Panc1 (cell line): ENCODE data around the gene HYAL2. TPM values are rescaled to one million over a fixed set of nuclear protein-coding genes. Genes with fewer than 3 reads are reported as not detected.
A peak's percentile ranks its signal among the peaks of the same experiment; 100 is the strongest.

ENCODE experiments used
- ATAC-seq: fragments of 200-7000 bp; cut with Tn5 transposase; 2 replicates; pipeline ENCODE4 v1.9.1; 2020; ENCODE audit warnings: mild to moderate bottlenecking, moderate library complexity
- BruUV-seq: library from RNA; stranded (reverse); fragments of 400-500 nt; replicated peaks from 2 replicates; lab custom pipeline; 2021; lab: Mats Ljungman, UMichigan
- CTCF ChIA-PET: fragments of 300-600 bp; sonication (Branson Sonifier 250); formaldehyde crosslinking; loops from one replicate; lab custom pipeline; 2022; ENCODE audit warnings: antibody characterized with exemption; lab: Charles Lee
- POLR2A ChIA-PET: fragments of 300-600 bp; sonication (Branson Sonifier 250); formaldehyde crosslinking; loops from one replicate; lab custom pipeline; 2022; ENCODE audit warnings: antibody characterized with exemption; lab: Charles Lee
- DNase-seq: peaks from one replicate; pipeline ENCODE4 v3.0.0-alpha.2; 2010; ENCODE audit warnings: low read depth, low spot score
- H3K27ac ChIP-seq: 2 replicates; pipeline ENCODE4 v1.5.1; 2011; ENCODE audit warnings: mild to moderate bottlenecking, low read length, inconsistent platforms
- H3K27me3 ChIP-seq: fragments of 200-500 bp; sonication (Bioruptor generic); 2 replicates; pipeline ENCODE4 v1.6.0; 2014; ENCODE audit warnings: low read length, inconsistent platforms; ENCODE audit not compliant: control insufficient read depth, insufficient read depth
- H3K36me3 ChIP-seq: fragments of 200-500 bp; sonication (Bioruptor generic); 2 replicates; pipeline ENCODE4 v1.5.1; 2014; ENCODE audit warnings: inconsistent platforms, mild to moderate bottlenecking, low read length, moderate library complexity; ENCODE audit not compliant: control insufficient read depth, insufficient read depth
- H3K4me1 ChIP-seq: 2 replicates; pipeline ENCODE4 v1.5.1; 2011; ENCODE audit warnings: inconsistent platforms, mild to moderate bottlenecking, low read length, moderate library complexity; ENCODE audit not compliant: control insufficient read depth, insufficient read depth
- H3K4me3 ChIP-seq, 2 experiments: 2 replicates each; pipeline ENCODE4 v1.5.1; 2011 to 2012; ENCODE audit warnings: low read depth in 2 of 2, low read length in 2 of 2, mild to moderate bottlenecking in 2 of 2, inconsistent platforms in 1 of 2, moderate library complexity in 1 of 2
- H3K9me3 ChIP-seq: fragments of 200-500 bp; sonication (Bioruptor generic); 2 replicates; pipeline ENCODE4 v1.5.1; 2014; ENCODE audit warnings: low read depth, mild to moderate bottlenecking, inconsistent platforms, low read length, moderate library complexity; ENCODE audit not compliant: control insufficient read depth, insufficient read depth
- CTCF ChIP-seq: fragments of 450-650 bp; IDR thresholded peaks from 2 replicates; pipeline ENCODE4 v1.5.1; 2017; ENCODE audit warnings: mild to moderate bottlenecking
- POLR2AphosphoS5 ChIP-seq: IDR thresholded peaks from 2 replicates; pipeline ENCODE4 v1.6.1; 2012; ENCODE audit warnings: mild to moderate bottlenecking, low read depth, low read length, moderate library complexity
- REST ChIP-seq, 2 experiments: IDR thresholded peaks; 2 replicates each; pipeline ENCODE4 v1.6.1; 2011 to 2012; ENCODE audit warnings: low read depth in 2 of 2, control low read depth in 1 of 2, low read length in 1 of 2, mild to moderate bottlenecking in 1 of 2, moderate library complexity in 1 of 2; ENCODE audit not compliant: insufficient read depth in 1 of 2
- SIN3A ChIP-seq: IDR thresholded peaks from 2 replicates; pipeline ENCODE4 v1.6.1; 2012; ENCODE audit warnings: low read depth, mild to moderate bottlenecking, low read length, moderate library complexity, borderline replicate concordance; ENCODE audit not compliant: insufficient read depth
- TCF7L2 ChIP-seq: IDR thresholded peaks from 2 replicates; pipeline ENCODE4 v1.6.1; 2011; ENCODE audit warnings: mild to moderate bottlenecking, low read depth, low read length, inconsistent platforms
- in situ Hi-C: cut with HindIII; loops from 2 replicates; pipeline ENCODE4 v1.10.0; 2016; ENCODE audit warnings: low sequenced_read_pairs, low pct_unique_long_range_greater_than_20kb
- intact Hi-C: fragments of 100-400 bp; cut with micrococcal nuclease; formaldehyde crosslinking; loops from one replicate; pipeline ENCODE4 v1.10.0; 2022; ENCODE audit not compliant: unreplicated experiment
- total RNA-seq: library from RNA; stranded (reverse); gene quantifications from one replicate; pipeline ENCODE4 v1.2.1, GENCODE V29; 2021; ENCODE audit not compliant: unreplicated experiment

HYAL2 gene
- total RNA-seq, 1 experiment from 2014 or later, result 41.5 TPM

- POLR2A ChIA-PET, result no interaction called here
- Histone ChIP-seq H3K27ac (no peak overlapping the region), H3K9me3 (no peaks in the 10 kb centered on the region), H3K4me1 (peaks cover 6% of the 10 kb centered on the region; the same call in 1 of the 2 replicates), H3K27me3 (no peaks in the 10 kb centered on the region), H3K4me3 (no peak overlapping the region), H3K36me3 (no peaks in the 10 kb centered on the region; the same call in 1 of the 2 replicates)
- no peak for DNase-seq
- CTCF ChIA-PET, result no interaction called here
- in situ Hi-C loops (no loop called here), intact Hi-C loops (no loop called here)
- no peak for ATAC-seq
- BruUV-seq, result no TSS peak
- no peak for TF ChIP-seq REST (IDR thresholded peaks at IDR 0.05; ENCODE audit: insufficient read depth in 1 of 2, low read depth in 2 of 2, low read length in 1 of 2)
- TF ChIP-seq SIN3A, result no peak
- no peak for TF ChIP-seq CTCF
- TF ChIP-seq POLR2AphosphoS5, result no peak
- no peak for TF ChIP-seq TCF7L2
These were observed 5.8 kb downstream of the HYAL2 start for GRCh38 chr3:50316657-50317242.

GRCh38 chr3:50314816-50315215, 7.7 kb downstream of the HYAL2 start:
- DNase-seq (no peak), ATAC-seq (no peak)
- Histone ChIP-seq H3K4me1 (no peaks in the 10 kb centered on the region; the same call in 1 of the 2 replicates), H3K36me3 (no peaks in the 10 kb centered on the region), H3K9me3 (no peaks in the 10 kb centered on the region), H3K4me3 (no peak overlapping the region), H3K27me3 (no peaks in the 10 kb centered on the region), H3K27ac (no peak overlapping the region)
- CTCF ChIA-PET, result no interaction called here
- no TSS peak for BruUV-seq
- in situ Hi-C loops, result no loop called here
- POLR2A ChIA-PET, result interaction anchor here (0.6 kb wide), 1 partner anchor 16 kb away, joined by 3 read pairs; the partner anchor contains the start of genes HYAL3 and NAA80
- no peak; the same call in 1 of the 2 replicates for TF ChIP-seq POLR2AphosphoS5
- intact Hi-C loops, result no loop called here

- H3K4me3 ChIP-seq, result no peak overlapping the region
- ChIA-PET POLR2A (no interaction called here), CTCF (no interaction called here)
- H3K9me3 ChIP-seq, result no peaks in the 10 kb centered on the region
- intact Hi-C loops (no loop called here), in situ Hi-C loops (no loop called here)
- H3K27ac ChIP-seq, result no peak overlapping the region
- TF ChIP-seq SIN3A (no peak), TCF7L2 (no peak), CTCF (no peak), POLR2AphosphoS5 (no peak), REST (IDR thresholded peaks at IDR 0.05; ENCODE audit: insufficient read depth in 1 of 2, low read depth in 2 of 2, low read length in 1 of 2) (no peak)
- no peaks in the 10 kb centered on the region; the same call in 1 of the 2 replicates for H3K4me1 ChIP-seq
- BruUV-seq, result no TSS peak
- no peak for DNase-seq
- 0 out of 2 replicates have a peak, but pooled peaks have one; percentile 27 for ATAC-seq
- H3K27me3 ChIP-seq, result no peaks in the 10 kb centered on the region
- H3K36me3 ChIP-seq, result no peaks in the 10 kb centered on the region
These were observed 8.2 kb downstream of the HYAL2 start for GRCh38 chr3:50314342-50314741.
